Gastrocnemius medialis (tissue), 4 donors: ENCODE results near the gene ATG4B.
"Not testable (repeated sequence)": the region's sequence is repeated elsewhere in the genome, so short reads cannot be mapped to it uniquely, and the experiment has no call there.

Experiments used
- CTCF ChIP-seq, 5 experiments: fragments of 450-650 bp in 3 of 5; fragments of 200-600 bp in 2 of 5; sonication (generic) in 2 of 5; IDR thresholded peaks in 4 of 5; conservative IDR thresholded peaks in 1 of 5; 1 replicate in 4 of 5; 2 replicates in 1 of 5; pipeline ENCODE4 v1.5.1; 2016 to 2019; ENCODE audit warnings: antibody characterized with exemption in 5 of 5, mild to moderate bottlenecking in 3 of 5, moderate library complexity in 3 of 5
- POLR2A ChIP-seq, 2 donors: fragments of 450-650 bp; IDR thresholded peaks; one replicate each; pipeline ENCODE4 v1.6.1; 2017; ENCODE audit warnings: antibody characterized with exemption in 2 of 2, mild to moderate bottlenecking in 2 of 2, moderate library complexity in 2 of 2

- not testable (repeated sequence) for TF ChIP-seq CTCF (IDR thresholded peaks at IDR 0.05 in 4 of 5, conservative IDR thresholded peaks at IDR 0.05 in 1 of 5); POLR2A (IDR thresholded peaks at IDR 0.05)
Observed at GRCh38 chr2:241590496-241591455, 46.7 kb upstream of the ATG4B start.
